Smooth muscle cell (in vitro differentiated cells): Measurements from ENCODE around the gene SIGLEC6. TPM values are rescaled to one million over a fixed set of nuclear protein-coding genes. Genes with fewer than 3 reads are reported as not detected.

Experiments used
- DNase-seq: peaks from one replicate; lab custom pipeline; 2025; ENCODE audit not compliant: unreplicated experiment; lab: John Stamatoyannopoulos, UW
- H2AFZ ChIP-seq: fragments of 200-600 bp; sonication (generic); 2 replicates; pipeline ENCODE4 v1.6.0; 2016; ENCODE audit warnings: antibody characterized with exemption, low read depth, mild to moderate bottlenecking
- H3F3A ChIP-seq: fragments of 200-600 bp; sonication (generic); 2 replicates; pipeline ENCODE4 v1.6.0; 2017; ENCODE audit warnings: antibody characterized with exemption, low read depth
- H3K27ac ChIP-seq: fragments of 200-600 bp; sonication (generic); 2 replicates; pipeline ENCODE4 v1.5.1; 2016; ENCODE audit warnings: low read depth, mild to moderate bottlenecking
- H3K27me3 ChIP-seq: fragments of 200-600 bp; sonication (generic); 2 replicates; pipeline ENCODE4 v1.6.1; 2016; ENCODE audit warnings: low read depth, mild to moderate bottlenecking
- H3K36me3 ChIP-seq: fragments of 200-600 bp; sonication (generic); 2 replicates; pipeline ENCODE4 v1.5.1; 2016; ENCODE audit warnings: low read depth
- H3K4me1 ChIP-seq: fragments of 200-600 bp; sonication (generic); 2 replicates; pipeline ENCODE4 v1.5.1; 2016; ENCODE audit warnings: low read depth
- H3K4me2 ChIP-seq: fragments of 200-600 bp; sonication (generic); 2 replicates; pipeline ENCODE4 v1.6.0; 2016; ENCODE audit warnings: mild to moderate bottlenecking
- H3K4me3 ChIP-seq: fragments of 200-600 bp; sonication (generic); 2 replicates; pipeline ENCODE4 v1.5.1; 2016; ENCODE audit warnings: mild to moderate bottlenecking
- H3K79me2 ChIP-seq: fragments of 200-600 bp; sonication (generic); 2 replicates; pipeline ENCODE4 v1.6.0; 2016; ENCODE audit warnings: low read depth, mild to moderate bottlenecking
- H3K9ac ChIP-seq: fragments of 200-600 bp; sonication (generic); 2 replicates; pipeline ENCODE4 v1.6.0; 2016; ENCODE audit warnings: low read depth
- H3K9me3 ChIP-seq: fragments of 200-600 bp; sonication (generic); replicated peaks from 2 replicates; pipeline ENCODE4 v1.5.1; 2016; ENCODE audit warnings: low read depth
- H4K20me1 ChIP-seq: fragments of 200-600 bp; sonication (generic); 2 replicates; pipeline ENCODE4 v1.6.0; 2016; ENCODE audit warnings: low read depth
- WGBS: methylation state at CpG from one replicate; pipeline ENCODE4 v1.1.7; 2016; ENCODE audit warnings: low lambda C conversion rate; 5-methylcytosine and 5-hydroxymethylcytosine counted together
- polyA plus RNA-seq: library from polyadenylated mRNA; unstranded; fragments of >200 nt; fragmentation: Nextera tagmentation; extraction: Ambion mirVana; gene quantifications from 2 replicates; pipeline ENCODE4 v1.2.1, GENCODE V29; 2016
- total RNA-seq: library from RNA; depleted of rRNA; stranded (reverse); fragments of >200 nt; gene quantifications from 2 replicates; pipeline ENCODE4 v1.2.3, GENCODE V29; 2014
- TF ChIP-seq, protein P1 (sequence below): fragments of 200-600 bp; sonication (generic); IDR thresholded peaks from 2 replicates; pipeline ENCODE4 v1.5.1; 2017; ENCODE audit warnings: borderline replicate concordance, mild to moderate bottlenecking, antibody characterized with exemption; ENCODE audit not compliant: insufficient read depth, poor library complexity, severe bottlenecking

SIGLEC6 gene
- total and polyA plus RNA-seq, 2 experiments from 2014 or later: 2.0 TPM; not detected in 1

DNA sequence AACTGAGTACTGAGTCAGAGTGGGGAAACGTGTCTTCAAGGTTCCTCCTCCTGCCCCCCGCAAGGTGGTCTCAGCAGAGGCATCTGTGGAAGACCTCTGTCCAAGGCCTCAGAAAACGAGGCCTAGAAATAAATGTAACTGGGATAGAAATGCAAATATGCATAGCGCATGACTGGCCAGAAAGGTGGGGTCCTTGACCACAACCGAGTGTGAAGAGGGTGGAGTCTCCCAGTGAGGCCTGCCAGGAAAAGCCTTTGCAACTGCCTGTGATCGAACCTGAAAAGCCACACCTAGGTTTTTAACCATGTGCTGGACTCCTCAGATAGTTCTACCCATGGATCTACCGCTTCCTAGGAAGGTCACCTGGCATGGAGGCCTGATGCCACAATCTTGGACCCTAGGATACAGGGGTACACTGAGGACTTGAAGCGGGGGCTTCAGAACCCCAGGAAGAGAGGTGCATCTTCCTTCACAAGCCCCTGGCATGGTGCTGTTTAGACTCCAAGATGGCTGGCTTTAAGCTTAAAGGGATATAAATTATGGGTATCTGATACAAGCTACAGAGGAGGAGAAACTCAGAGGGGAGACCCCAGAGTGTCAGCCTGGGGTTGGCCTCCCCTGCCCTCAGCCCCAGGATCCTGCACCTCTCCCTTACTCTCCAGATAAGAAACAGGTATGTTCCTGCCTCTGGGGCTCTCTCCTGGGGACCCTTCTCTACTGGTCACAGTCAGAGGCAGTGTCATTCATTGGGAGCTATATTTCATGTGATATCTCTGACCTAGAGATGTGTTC is 18.3 kb upstream of the SIGLEC6 start:
- WGBS: 66% methylated on average over 8 of the region's 8 CpGs
- H3K27me3 ChIP-seq: no peaks in the 10 kb centered on the region
- H3K9ac ChIP-seq: no peak overlapping the region
- H3K36me3 ChIP-seq: no peaks in the 10 kb centered on the region
- H3K79me2 ChIP-seq: no peaks in the 10 kb centered on the region
- no peaks in the 10 kb centered on the region for H3K9me3 ChIP-seq
- H4K20me1 ChIP-seq: no peaks in the 10 kb centered on the region
- DNase-seq: no peak
- no peak overlapping the region for H3K27ac ChIP-seq
- H2AFZ ChIP-seq: no peak overlapping the region
- no peak overlapping the region for H3K4me3 ChIP-seq
- TF ChIP-seq, protein P1, sequence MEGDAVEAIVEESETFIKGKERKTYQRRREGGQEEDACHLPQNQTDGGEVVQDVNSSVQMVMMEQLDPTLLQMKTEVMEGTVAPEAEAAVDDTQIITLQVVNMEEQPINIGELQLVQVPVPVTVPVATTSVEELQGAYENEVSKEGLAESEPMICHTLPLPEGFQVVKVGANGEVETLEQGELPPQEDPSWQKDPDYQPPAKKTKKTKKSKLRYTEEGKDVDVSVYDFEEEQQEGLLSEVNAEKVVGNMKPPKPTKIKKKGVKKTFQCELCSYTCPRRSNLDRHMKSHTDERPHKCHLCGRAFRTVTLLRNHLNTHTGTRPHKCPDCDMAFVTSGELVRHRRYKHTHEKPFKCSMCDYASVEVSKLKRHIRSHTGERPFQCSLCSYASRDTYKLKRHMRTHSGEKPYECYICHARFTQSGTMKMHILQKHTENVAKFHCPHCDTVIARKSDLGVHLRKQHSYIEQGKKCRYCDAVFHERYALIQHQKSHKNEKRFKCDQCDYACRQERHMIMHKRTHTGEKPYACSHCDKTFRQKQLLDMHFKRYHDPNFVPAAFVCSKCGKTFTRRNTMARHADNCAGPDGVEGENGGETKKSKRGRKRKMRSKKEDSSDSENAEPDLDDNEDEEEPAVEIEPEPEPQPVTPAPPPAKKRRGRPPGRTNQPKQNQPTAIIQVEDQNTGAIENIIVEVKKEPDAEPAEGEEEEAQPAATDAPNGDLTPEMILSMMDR: no peak
- no peaks in the 10 kb centered on the region for H3K4me1 ChIP-seq
- no peak overlapping the region for H3K4me2 ChIP-seq
- H3F3A ChIP-seq: no peaks in the 10 kb centered on the region

DNA sequence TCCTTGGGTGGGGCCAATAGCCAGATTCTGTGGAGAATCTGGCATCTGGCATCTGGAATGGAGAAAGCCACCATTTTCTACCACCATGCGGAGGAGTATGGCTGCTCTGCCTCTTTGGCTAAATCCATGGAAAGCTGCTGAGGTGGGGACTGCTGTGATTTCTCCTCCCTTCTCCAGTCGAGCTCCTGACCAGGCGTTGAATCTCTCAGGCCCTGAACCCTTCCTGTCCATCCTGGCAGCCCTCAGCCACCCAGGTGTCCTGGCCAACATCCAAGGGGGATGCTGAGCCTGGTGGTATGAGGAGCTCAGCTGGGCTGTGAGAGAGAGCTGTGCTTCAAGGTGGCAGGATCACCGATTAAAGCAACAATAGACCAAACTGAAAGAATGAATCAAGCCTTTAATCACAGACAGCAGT is 17.4 kb upstream of the SIGLEC6 start:
- no peak for DNase-seq
- Histone ChIP-seq H2AFZ (no peak overlapping the region), H3K27ac (no peak overlapping the region), H3F3A (no peaks in the 10 kb centered on the region), H3K4me1 (no peaks in the 10 kb centered on the region), H3K9me3 (no peaks in the 10 kb centered on the region), H3K4me2 (no peak overlapping the region), H3K4me3 (no peak overlapping the region), H3K27me3 (no peaks in the 10 kb centered on the region), H3K9ac (no peak overlapping the region), H3K36me3 (no peaks in the 10 kb centered on the region), H4K20me1 (no peaks in the 10 kb centered on the region), H3K79me2 (no peaks in the 10 kb centered on the region)
- WGBS: 63% methylated on average over 4 of the region's 4 CpGs
- TF ChIP-seq, protein P1: no peak

DNA sequence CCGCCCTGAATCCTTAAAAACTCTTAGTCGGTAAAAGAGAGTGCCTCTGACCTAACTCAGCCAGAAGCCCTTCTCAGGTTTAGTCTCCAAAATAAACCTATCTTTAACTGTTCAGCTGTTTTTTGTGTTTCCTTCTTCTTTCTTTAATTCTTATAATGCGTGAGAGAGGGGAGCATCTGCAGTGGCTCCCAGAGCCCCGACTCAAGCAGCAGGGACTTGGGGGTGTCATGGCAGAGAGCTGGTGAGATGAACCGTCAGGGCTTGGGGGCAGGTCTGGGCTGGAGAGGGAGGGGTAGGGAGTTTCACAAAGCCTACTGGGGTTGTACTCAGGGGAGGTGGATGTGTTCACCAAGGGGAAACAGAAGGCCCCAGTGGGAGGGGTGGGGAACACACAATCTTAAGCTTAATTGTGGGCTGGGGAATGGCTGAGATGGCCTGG is 16.8 kb upstream of the SIGLEC6 start:
- Histone ChIP-seq H2AFZ (no peak overlapping the region), H3K27me3 (no peaks in the 10 kb centered on the region), H3K36me3 (no peaks in the 10 kb centered on the region), H3K9me3 (no peaks in the 10 kb centered on the region), H3K4me2 (no peak overlapping the region), H4K20me1 (no peaks in the 10 kb centered on the region), H3K4me1 (no peaks in the 10 kb centered on the region), H3F3A (no peaks in the 10 kb centered on the region), H3K79me2 (no peaks in the 10 kb centered on the region), H3K4me3 (no peak overlapping the region), H3K27ac (no peak overlapping the region), H3K9ac (no peak overlapping the region)
- 78% methylated on average over 5 of the region's 5 CpGs for WGBS
- DNase-seq: no peak
- TF ChIP-seq, protein P1: no peak
